SU-DHL-6 (cell line): ENCODE results near the gene BACE1.

Experiments
- H2AFZ ChIP-seq: fragments of 200-600 bp; sonication (generic); 2 replicates; pipeline ENCODE4 v1.6.1; 2014; ENCODE audit warnings: low read depth, mild to moderate bottlenecking, moderate library complexity, mixed read lengths, antibody characterized with exemption, low read length; ENCODE audit not compliant: severe bottlenecking
- H3F3A ChIP-seq: fragments of 200-600 bp; shearing (Covaris generic); 2 replicates; pipeline ENCODE4 v1.6.0; 2016; ENCODE audit warnings: antibody characterized with exemption, mild to moderate bottlenecking; ENCODE audit not compliant: insufficient read depth
- H3K27ac ChIP-seq: fragments of 200-600 bp; sonication (generic); 2 replicates; pipeline ENCODE4 v1.5.1; 2016; ENCODE audit warnings: low read depth, mild to moderate bottlenecking, low read length, moderate library complexity, mixed read lengths
- H3K27me3 ChIP-seq: fragments of 200-600 bp; sonication (generic), shearing (Covaris generic); 2 replicates; pipeline ENCODE4 v1.6.0; 2014; ENCODE audit warnings: mild to moderate bottlenecking, low read length
- H3K36me3 ChIP-seq: fragments of 200-600 bp; sonication (generic); 2 replicates; pipeline ENCODE4 v1.6.1; 2014; ENCODE audit warnings: mild to moderate bottlenecking, low read length, mixed read lengths
- H3K4me2 ChIP-seq: fragments of 300-600, 200-600 bp; shearing (Covaris generic), sonication (generic); 2 replicates; pipeline ENCODE4 v1.6.0; 2014; ENCODE audit warnings: low read length, low read depth, mild to moderate bottlenecking; ENCODE audit not compliant: poor library complexity, severe bottlenecking
- H3K4me3 ChIP-seq: fragments of 200-600 bp; sonication (generic); 2 replicates; pipeline ENCODE4 v1.5.1; 2014; ENCODE audit warnings: antibody characterized with exemption, low read length, mild to moderate bottlenecking, mixed read lengths; ENCODE audit not compliant: insufficient read depth, poor library complexity, severe bottlenecking
- H3K79me2 ChIP-seq: fragments of 200-600 bp; sonication (generic); 2 replicates; pipeline ENCODE4 v1.6.1; 2014; ENCODE audit warnings: mild to moderate bottlenecking, low read length, moderate library complexity; ENCODE audit not compliant: insufficient read depth
- H3K9ac ChIP-seq: fragments of 200-600 bp; sonication (generic); 2 replicates; pipeline ENCODE4 v1.7.0; 2014; ENCODE audit warnings: mild to moderate bottlenecking, low read length
- H3K9me2 ChIP-seq: fragments of 200-600 bp; sonication (generic); replicated peaks from 2 replicates; pipeline ENCODE4 v1.6.1; 2014; ENCODE audit warnings: low read length; ENCODE audit not compliant: insufficient read depth
- H3K9me3 ChIP-seq: fragments of 200-600 bp; sonication (generic); 2 replicates; pipeline ENCODE4 v1.6.1; 2014; ENCODE audit warnings: low read length, mixed read lengths; ENCODE audit not compliant: insufficient read depth
- H4K20me1 ChIP-seq: fragments of 200-600 bp; sonication (generic); 2 replicates; pipeline ENCODE4 v1.6.1; 2014; ENCODE audit warnings: low read depth, mild to moderate bottlenecking, antibody characterized with exemption, low read length, moderate library complexity, mixed read lengths
- CTCF ChIP-seq: fragments of 200-600 bp; sonication (generic); IDR thresholded peaks from one replicate; pipeline ENCODE4 v1.5.1; 2017; ENCODE audit warnings: antibody characterized with exemption, mild to moderate bottlenecking, low read length, moderate library complexity; ENCODE audit not compliant: insufficient read depth, poor library complexity, severe bottlenecking
- EZH2phosphoT487 ChIP-seq: fragments of 200-600 bp; sonication (generic), shearing (Covaris generic); conservative IDR thresholded peaks from 2 replicates; pipeline ENCODE4 v1.6.1; 2018; ENCODE audit warnings: mild to moderate bottlenecking, antibody characterized with exemption, low read length, moderate library complexity, mixed read lengths

Gene BACE1

GRCh38 chr11:117295438-117296137 lies 20.5 kb downstream of the BACE1 start:
- H3K9ac ChIP-seq = no peak overlapping the region
- TF ChIP-seq CTCF (no peak), EZH2phosphoT487 (no peak)
- no peaks in the 10 kb centered on the region for H4K20me1 ChIP-seq
- no peak overlapping the region for H3K4me3 ChIP-seq
- H2AFZ ChIP-seq = no peak overlapping the region
- H3K79me2 ChIP-seq = no peaks in the 10 kb centered on the region
- H3K27me3 ChIP-seq = no peaks in the 10 kb centered on the region
- H3K9me3 ChIP-seq = no peaks in the 10 kb centered on the region
- no peaks in the 10 kb centered on the region for H3K9me2 ChIP-seq
- no peaks in the 10 kb centered on the region for H3F3A ChIP-seq
- no peaks in the 10 kb centered on the region for H3K36me3 ChIP-seq
- H3K27ac ChIP-seq = no peak overlapping the region
- no peak overlapping the region for H3K4me2 ChIP-seq

- Histone ChIP-seq H3F3A (no peaks in the 10 kb centered on the region), H3K9me3 (no peaks in the 10 kb centered on the region), H3K9ac (no peak overlapping the region), H4K20me1 (no peaks in the 10 kb centered on the region), H3K36me3 (no peaks in the 10 kb centered on the region), H3K9me2 (no peaks in the 10 kb centered on the region), H3K4me3 (no peak overlapping the region), H3K27ac (no peak overlapping the region), H3K4me2 (no peak overlapping the region), H3K27me3 (no peaks in the 10 kb centered on the region), H2AFZ (no peak overlapping the region), H3K79me2 (no peaks in the 10 kb centered on the region)
- TF ChIP-seq EZH2phosphoT487 (no peak), CTCF (no peak)
Measured at GRCh38 chr11:117292616-117293015, 23.4 kb downstream of the BACE1 start.

GRCh38 chr11:117290809-117291396 lies 25.2 kb downstream of the BACE1 start, which contains the start of gene BACE1-AS:
TSS of gene BACE1-AS (plus strand) at chr11:117291346.
- no peak for TF ChIP-seq CTCF
- no peak for TF ChIP-seq EZH2phosphoT487
- no peaks in the 10 kb centered on the region for H3K9me2 ChIP-seq
- no peaks in the 10 kb centered on the region for H3K79me2 ChIP-seq
- no peaks in the 10 kb centered on the region for H4K20me1 ChIP-seq
- H3F3A ChIP-seq = no peaks in the 10 kb centered on the region
- no peak within 1 kb of the TSS for H3K9ac ChIP-seq
- H3K4me3 ChIP-seq = no peak within 1 kb of the TSS
- no peaks in the 10 kb centered on the region for H3K9me3 ChIP-seq
- no peak within 1 kb of the TSS for H3K27ac ChIP-seq
- no peaks in the 10 kb centered on the region for H3K27me3 ChIP-seq
- no peak within 1 kb of the TSS for H3K4me2 ChIP-seq
- H3K36me3 ChIP-seq = no peaks in the 10 kb centered on the region
- H2AFZ ChIP-seq = no peak within 1 kb of the TSS
